HG02885 (cell line): ENCODE data around the gene HEPN1.

Experiments used
- ATAC-seq: cut with Tn5 transposase; IDR thresholded peaks from one replicate; pipeline ENCODE4 v1.9.1; 2021; ENCODE audit warnings: mild to moderate bottlenecking; ENCODE audit not compliant: unreplicated experiment, poor library complexity

The HEPN1 gene

DNA sequence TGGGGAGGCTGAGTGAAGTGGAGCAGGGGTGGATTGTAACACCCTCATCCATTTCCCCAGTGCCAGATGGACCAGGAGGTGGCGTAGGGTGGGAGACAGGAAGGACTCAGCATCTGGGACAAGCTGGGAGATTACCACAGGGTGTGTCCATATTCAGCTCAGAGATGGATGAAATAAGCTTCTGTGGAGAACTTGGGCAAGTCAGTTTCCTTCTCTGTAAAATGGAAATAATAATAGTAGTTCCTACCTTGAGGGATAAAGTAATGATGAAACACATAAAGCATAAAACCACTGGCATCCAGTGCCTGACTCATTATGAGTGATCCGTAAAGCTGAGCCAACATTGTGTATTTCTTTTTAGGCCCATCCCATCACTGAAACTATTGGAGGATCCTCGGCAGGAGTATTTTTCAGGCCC is 20.8 kb upstream of the HEPN1 start:
- no peak for ATAC-seq

DNA sequence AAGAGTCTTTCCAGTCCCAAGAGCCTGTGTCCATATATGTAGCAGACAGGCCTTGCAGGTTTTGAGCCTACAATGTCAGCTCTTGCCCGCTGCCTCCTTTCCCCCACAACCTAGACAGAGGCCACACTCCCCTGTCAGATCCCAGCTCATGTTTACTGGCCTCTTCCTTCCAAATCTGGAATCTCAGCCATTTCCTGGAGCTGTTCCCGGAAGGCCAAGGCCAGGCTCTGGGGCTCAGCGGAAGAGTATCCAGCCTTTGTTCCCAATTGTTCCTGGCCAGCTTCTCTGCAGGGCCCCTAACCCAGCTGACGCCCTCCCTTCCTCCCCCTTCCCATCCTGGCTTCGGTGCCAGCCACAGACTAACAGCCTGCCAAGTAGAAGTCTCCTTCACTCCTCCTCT is 20.3 kb upstream of the HEPN1 start:
- ATAC-seq, result no peak

DNA sequence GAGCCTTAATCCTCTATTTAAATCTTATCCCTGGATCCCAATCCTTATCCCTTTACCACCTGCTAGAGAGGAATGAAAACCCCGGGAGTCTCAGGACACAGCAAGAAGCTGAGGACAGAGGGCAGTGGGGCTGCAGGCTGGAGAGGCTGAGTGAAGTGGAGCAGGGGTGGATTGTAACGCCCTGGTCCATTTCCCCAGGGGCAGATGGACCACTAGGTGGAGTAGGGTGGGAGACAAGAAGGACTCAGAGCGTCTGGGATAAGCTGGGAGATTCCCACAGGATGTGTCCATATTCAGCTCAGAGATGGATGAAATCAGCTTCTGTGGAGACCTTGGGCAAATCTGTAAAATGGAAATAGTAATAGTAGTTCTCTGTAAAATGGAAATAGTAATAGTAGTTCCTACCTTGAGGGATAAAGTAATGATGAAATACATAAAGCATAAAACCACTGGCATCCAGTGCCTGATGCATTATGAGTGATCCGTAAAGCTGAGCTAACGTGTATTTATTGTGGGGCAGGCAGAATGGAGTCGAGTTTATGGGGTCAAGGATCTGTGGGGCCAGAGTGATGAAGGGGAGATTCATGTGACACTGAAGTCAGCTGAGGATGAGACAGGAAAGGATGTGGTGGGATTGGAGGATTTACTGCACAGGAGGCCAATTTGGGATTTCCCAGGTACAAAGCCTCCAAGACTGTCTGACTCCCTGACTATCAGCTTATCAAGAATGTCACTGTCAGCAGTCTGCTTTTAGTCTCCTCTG is 19.5 kb upstream of the HEPN1 start:
- ATAC-seq, result no peak

DNA sequence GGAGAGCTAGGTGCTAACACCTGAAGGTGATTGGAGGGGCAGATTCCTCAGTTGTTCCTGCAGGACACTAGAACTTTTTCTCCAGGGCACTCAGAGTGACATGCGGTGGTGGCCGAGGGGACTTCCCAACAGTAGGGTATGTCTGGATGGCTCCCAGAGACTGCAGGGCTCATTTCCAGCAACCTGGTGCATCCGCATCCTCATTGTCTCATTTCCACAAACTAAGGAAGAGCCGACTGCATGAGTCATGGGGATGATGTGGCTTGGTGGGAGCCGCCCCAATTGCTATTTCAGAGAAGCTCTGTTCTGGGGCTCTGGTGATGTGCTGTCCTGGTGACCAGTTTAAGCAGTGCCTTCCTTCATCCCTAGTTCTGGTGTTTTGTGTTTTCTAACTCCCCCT is 18.6 kb upstream of the HEPN1 start:
- ATAC-seq, result no peak

DNA sequence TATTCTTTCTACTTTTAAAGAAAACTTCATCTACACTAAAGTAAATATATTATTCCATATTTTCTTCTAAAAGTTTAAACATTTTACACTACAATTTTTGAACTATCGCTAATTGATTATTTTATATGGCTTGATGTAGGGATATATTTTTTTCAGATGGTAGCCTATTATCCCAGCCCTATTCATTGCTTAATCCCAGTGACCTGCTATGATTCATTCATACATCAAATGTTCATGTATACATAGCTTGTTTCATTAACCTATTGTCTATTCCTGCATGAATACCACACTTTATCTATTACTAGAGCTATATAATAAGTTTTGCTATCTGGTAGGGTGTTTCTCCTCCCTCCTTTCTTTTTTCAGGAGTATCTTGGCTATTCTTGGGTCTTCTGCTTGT is 16.4 kb upstream of the HEPN1 start:
- no peak for ATAC-seq

DNA sequence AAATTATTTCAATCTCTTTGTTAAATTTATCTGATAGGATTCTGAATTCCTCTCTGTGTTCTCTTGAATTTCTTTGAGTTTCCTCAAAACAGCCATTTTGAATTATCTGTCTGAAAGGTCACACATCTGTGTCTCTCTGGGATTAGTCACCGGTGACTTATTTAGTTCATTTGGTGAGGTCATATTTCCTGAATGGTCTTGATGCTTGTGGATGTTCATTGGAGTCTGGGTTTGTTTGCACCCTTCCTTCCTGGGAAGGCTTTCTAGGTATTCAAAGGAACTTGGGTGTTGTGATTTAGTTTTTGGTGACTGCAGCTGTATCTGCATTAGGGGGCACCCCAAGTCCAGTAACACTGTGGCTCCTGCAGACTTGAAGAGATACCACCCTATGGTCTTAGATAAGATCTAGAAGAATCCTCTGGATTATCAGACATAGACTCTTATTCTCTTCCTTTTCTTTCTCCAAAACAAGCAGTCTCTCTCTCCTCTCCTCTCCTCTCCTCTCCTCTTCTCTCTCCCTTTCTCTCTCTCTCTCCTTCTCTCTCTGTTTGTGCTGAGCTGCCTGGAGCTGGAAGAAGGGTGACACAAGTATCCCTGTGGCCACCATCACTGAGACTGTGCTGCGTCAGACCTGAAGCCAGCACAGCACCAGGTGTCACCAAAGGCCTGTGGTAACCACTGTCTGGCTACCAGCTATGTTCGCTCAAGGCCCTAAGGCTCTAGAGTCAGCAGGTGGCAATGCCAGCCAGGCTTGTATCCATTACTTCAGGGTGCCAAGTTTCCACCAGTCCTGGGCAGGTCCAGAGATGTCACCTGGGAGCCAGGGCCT is 3.3 kb upstream of the HEPN1 start:
- no peak for ATAC-seq

DNA sequence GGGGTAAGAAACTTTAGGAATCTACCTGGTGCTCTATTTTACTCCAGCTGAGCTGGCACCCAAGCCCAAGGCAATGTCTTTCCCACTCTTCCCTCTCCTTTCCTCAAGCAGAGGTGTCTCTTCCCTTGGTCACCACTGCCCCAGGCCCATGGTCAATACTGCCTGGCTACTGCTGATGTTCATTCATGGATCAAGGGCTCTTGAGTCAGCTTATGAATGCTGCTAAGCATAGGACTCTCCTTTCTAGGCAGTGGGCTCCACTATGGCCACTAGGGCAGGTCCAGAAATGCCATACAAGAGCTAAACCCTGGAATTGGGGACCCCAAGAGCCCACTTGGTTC is 2.7 kb upstream of the HEPN1 start:
- no peak for ATAC-seq

DNA sequence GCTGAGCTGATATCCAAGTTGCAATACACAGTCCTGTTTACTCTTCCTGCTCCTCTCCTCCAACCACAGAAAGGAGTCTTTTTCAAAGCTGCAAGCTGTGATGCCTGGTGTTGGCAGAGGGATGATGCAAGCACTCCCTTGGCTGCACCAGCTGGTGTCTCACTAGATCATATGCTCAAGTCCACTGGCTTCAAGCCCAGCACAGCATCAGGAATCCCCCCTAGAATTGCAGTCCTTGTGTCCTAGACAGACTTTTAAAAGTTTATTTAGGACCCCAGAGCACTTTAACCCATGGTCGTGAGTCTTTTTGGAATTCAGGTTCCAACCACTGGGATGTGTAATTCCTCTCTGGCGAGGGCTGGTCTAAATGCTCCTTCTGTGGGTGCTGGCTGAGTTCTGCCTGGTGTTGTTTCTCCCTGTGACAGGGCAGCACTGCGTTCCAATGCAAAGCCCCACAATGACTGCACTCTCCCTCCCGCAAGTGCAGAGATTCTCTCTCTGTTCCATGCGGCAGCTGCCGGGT is 1.9 kb upstream of the HEPN1 start:
- ATAC-seq, result no peak

DNA sequence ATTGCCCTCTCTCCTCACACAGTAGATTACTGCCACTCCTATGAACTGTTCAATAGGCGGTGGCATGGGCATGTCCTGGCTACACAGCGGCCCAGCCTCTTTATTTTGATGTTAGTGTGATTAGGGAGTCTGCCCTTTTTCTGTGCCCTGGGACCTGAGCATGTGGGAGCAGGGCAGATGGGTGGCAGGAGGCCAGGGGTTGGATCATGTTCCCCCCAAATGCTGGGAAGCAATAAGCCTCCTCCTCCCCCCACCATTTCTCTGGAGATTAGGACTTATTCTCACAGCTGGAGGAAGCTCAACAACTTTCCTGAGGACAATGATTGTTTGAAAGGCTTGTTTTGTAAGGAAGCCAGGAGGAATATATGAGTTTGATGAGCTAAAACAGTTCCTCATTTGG is 848 bp downstream of the HEPN1 start:
- no peak for ATAC-seq

DNA sequence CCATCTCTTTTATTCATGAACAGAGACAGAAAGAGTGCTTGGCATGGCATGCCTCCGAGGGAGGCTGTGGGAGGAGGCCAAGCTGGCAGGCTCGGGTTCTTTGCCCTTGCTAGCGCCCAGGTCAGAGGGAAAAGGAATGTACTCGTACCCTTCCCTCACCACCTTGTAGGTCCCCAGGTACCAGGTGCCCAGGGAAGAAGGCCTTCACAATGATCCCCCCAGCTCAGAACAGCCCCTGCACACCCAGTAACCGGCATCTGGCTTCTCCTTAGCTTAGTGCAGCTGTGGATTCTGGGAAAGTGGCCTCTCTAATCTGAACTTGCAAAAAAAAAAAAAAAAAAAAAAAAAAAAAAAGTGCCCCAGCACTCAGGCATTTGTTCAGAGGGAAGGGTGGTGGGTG is 1.3 kb downstream of the HEPN1 start:
- ATAC-seq, result no peak

DNA sequence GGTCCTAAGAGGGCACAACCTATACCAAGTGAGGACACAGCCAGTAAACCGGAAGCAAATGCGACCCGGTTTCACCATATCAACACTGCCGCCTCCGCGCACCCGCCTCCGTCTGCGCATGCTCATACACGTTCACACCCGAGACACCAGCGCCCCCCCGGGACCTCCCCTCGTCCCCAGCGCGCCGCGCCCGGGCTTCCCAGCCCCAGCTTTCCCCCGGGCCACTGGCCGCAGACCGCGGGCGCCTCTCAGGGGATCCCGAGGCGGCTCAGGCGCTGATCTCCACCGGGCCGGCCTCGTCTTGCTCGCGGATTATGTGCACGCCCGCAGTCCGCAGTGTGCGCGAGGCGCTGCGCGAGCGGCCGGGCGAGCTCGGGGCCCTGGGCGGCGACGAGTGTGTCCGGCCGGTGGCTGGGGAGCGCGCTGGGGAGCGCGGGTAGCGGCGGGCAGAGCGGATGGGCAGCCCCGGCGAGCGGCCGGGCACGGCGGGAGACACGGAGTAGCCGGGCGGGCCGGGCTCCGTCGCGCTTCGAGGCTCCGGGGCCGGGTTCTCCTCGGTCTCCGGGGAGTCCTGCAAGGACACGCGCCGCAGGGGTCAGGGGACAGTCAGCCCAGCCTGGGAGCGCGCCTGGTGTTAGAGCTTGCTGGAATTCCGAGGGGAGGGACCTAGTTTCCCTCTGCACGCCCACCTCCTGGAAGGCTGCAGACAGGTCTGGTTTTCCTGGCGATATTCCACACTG is 2.0 kb downstream of the HEPN1 start:
- peak; percentile 67 for ATAC-seq

DNA sequence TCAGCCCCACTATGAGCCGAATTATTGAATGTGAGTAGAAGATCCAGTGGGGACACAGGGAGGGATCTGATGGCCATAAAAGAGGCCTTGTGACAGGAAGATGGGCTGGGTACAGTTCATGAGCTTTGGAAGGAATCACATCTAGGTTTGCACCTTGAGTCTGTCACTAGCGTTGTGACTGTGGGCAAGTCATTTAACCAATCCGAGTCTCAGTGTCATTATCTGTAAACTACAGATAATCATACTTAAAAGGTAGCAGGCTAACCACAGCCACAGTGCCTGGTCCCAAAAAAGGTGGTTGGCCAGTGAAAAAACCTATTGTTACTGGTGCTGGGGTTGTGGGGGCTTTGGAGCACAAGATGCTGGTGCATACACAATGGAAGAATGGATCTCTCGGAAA is 3.8 kb downstream of the HEPN1 start:
- no peak for ATAC-seq

DNA sequence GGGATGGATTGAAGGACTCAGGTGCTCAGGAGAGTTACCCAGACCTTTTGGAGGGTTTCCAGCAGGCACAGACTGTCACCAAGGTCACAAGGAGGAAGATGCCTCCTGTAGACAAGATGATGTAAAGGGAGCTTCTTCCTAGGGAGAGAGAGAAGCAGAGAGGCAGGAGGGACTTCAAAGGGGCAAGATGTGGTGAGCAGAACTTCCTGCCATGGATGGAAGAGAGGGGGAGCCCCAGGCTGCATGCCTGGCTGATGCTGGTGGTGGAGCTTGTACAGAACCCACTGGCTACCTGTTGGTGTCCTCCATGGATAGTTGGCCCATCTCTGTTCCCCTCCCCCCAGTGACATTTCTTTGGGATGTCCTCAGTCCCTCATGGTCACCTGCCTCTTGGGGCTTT is 4.2 kb downstream of the HEPN1 start:
- ATAC-seq, result no peak

DNA sequence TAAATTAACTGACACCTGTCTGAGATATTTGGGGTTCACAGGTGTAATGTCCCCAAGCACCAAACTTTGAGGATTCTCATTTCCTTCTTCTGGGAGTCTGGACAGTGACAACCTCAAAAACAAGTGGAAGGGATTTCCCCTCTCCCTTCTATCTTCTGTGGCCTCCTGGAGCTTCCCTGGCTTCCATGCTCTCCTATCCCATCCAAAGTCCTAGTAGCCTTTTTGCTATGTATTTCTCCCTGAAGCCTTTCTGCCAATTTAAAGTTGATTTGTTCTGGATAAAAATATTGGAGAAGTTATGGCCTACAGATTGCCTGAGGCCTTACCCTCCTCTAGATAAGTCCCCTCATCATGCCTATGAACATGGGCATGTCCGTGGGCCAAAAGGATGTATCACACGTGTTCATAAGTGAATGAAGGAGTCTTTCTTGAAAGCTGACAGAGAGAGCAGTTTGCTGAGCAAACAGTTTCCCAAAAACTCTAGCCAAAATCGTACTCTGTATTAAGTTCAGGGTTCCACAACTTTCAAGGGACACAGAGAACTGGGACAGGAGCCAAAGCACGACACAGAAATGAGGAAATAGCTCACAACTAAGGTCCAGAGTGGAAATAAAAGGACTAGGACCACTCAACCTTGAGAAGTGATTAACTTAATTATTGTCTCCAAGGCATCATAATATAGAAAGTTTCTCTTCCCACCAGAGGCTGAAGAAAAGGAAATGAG is 10.1 kb downstream of the HEPN1 start:
- no peak for ATAC-seq

DNA sequence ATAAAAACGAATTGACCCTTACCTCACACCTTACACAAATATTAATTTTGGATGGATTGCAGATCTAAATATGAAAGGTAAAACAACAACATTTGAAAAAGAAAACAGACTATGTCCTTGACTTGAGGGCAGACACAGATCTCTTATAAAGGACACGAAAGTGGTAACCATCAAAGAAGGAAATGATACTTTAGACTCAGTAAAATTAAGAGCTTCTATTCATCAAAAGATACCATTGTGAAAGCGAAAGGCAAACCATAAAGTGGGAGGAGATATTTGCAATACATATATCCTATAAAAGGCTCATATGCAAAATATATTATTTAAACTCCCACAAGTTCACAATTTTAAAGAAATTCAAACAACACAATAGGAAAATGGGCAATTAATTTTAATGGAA is 11.7 kb downstream of the HEPN1 start:
- peak; percentile 93 for ATAC-seq

DNA sequence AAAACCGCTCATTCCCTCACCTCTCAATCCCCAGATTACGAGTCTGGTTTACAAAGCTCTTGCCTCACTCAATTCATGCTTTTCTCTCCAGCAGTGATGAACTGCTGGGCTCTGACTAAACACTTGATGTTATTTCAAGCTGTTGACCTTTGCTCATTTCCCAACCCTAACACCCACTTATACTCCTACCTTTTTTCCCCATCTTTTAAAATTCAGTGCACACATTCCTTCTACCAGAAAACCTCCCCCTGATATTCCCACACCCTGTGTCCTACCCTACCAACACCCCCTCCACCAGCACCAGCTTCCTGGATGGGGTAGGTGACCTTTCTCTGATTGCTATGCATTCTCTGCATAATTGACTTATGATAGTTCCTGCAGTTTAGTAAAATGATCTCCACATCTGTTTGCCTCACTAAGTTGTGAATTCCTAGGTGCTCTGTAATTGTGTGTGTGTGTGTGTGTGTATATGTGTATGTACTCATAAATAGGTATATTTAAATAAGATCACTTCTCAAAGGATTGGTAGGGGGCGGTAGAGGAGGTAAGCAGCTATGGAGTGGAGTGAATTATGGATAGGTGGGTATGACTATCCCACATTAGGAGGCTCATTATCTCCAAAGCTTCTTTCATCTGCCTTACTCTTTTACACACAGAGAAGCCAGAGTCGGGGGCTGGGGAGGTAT is 16.0 kb downstream of the HEPN1 start:
- no peak for ATAC-seq

DNA sequence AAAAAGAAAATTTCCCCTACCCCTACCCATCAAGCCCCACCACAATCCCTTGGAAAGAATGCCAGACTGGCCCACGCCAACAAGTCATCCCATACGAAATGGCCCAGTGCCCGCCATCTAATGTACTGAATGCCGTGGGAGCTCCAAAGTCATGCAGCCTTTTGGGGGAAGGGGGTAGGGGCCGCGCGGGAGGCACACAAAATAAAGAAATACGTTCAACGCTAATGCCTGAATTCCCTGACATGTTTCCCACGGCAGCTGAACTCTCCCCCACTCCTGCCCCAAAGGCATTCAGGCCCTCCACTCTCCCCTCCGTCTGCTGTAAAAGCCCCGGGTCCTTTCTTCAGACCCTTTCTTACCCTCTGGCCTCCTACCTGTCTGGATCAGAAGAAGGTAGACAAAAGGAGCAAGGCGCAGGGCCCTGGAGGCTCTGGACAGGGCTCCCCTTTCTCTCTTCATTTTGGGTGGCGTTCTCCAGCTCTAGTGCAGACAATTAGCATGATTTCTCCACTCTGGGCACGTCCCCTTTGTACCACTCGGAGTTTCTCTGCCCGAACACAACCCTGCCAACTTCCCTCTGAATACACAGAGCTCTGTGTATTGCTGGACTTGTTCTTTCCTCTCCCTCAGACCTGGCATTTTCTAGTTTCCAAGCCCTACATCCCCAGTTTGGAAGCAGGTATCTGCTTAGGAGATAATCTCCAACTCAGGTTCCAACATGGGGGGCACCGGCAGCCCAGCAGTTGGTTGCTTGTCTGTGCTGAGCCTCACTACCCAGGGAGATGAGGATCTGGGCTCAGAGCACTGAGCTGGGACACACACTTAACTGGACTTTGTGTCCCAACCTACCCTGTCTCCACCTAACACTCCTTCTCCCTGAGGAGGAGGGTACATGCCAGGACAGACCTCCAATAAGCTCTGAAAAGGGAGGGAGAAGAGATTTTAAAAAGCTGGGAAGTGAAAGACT is 16.8 kb downstream of the HEPN1 start, which contains the start of gene HEPACAM:
Gene HEPACAM, minus strand, starts transcription at position 500 of the 967 bp plus-strand sequence. Its CDS starts 41 bp downstream, at position 459.
- no peak for ATAC-seq

DNA sequence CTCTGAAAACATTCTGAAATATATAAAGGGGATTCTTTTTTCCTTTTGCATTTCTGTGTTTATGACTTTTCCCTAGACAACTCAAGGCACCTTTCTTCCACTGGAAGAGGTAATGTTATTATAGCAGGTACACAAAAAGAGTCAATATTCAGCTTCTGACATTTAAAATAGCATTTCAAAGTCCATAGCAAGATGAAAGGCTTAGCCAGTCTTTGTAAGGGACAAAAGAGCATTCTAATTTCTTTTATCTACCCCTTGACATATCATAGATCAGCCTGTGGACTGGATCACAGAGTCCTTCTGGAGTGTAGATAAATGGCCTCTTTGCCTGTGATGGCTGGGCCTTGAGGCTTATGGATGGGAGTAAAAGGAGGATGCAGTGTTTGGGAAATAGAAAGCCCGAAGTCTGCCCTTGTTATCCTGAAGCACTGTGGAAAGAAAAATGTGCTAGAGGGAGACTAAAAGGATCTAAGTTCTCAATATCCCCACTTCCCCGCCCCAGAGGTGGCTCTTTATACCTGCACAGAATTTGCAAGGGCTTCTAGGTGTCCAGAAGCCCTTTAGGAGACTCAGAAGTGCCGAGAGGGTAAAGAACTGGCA is 18.4 kb downstream of the HEPN1 start:
- ATAC-seq, result no peak
